ENCODE results near the gene GPC1.

- TF ChIP-seq CTCF (IDR thresholded peaks at IDR 0.05): no peak
- no peak for TF ChIP-seq EP300 (IDR thresholded peaks at IDR 0.05)
- no peak for TF ChIP-seq POLR2A (IDR thresholded peaks at IDR 0.05)
Observed at GRCh38 chr2:240451791-240452461, 16.5 kb downstream of the GPC1 start.

Data from tibial nerve (tissue), 4 donors.